ENCODE data around the gene DENND1A. TPM values are rescaled to one million over a fixed set of nuclear protein-coding genes. Genes with fewer than 3 reads are reported as not detected.

DENND1A gene
- total RNA-seq, 1 experiment from 2014 or later = 29.7 TPM

GRCh38 chr9:123564652-123565051 lies 365.3 kb downstream of the DENND1A start:
- Histone ChIP-seq H4K20me1 (ENCODE audit: low read length) (no peaks in the 10 kb centered on the region), H3F3A (ENCODE audit: low read length, unreplicated experiment) (no peaks in the 10 kb centered on the region), H3K9me3 (ENCODE audit: low read length) (no peaks in the 10 kb centered on the region), H3K4me1 (ENCODE audit: insufficient read depth, low read length) (no peaks in the 10 kb centered on the region), H3K4me3 (ENCODE audit: low read length) (no peak overlapping the region), H2AFZ (ENCODE audit: low read length) (no peak overlapping the region), H3K9ac (ENCODE audit: low read length) (no peak overlapping the region), H3K27ac (ENCODE audit: low read length) (no peak overlapping the region), H3K27me3 (ENCODE audit: low read length) (no peaks in the 10 kb centered on the region), H3K4me2 (ENCODE audit: low read length) (no peak overlapping the region), H3K9me2 (replicated peaks; ENCODE audit: low read length) (no peaks in the 10 kb centered on the region), H3K36me3 (ENCODE audit: low read depth, low read length) (no peaks in the 10 kb centered on the region), H3K79me2 (ENCODE audit: low read length) (no peaks in the 10 kb centered on the region)
- no peak for TF ChIP-seq EZH2phosphoT487 (IDR thresholded peaks at IDR 0.05; ENCODE audit: borderline replicate concordance, low read length)
- no peak for TF ChIP-seq CTCF (conservative IDR thresholded peaks at IDR 0.05; ENCODE audit: low read depth, low read length)
- no peak for TF ChIP-seq EZH2 (IDR thresholded peaks at IDR 0.05; ENCODE audit: low read length, unreplicated experiment)
- POLR2A ChIA-PET (ENCODE audit: unreplicated experiment) = no interaction called here
- ATAC-seq = no peak
- no peak for DNase-seq
- BruUV-seq (replicated peaks) = no TSS peak
- CTCF ChIA-PET = no interaction called here
- intact Hi-C loops (cut with micrococcal nuclease) = no loop called here

- intact Hi-C loops (cut with micrococcal nuclease) = no loop called here
- no TSS peak for BruUV-seq (replicated peaks)
- no peak overlapping the region for H2AFZ ChIP-seq (ENCODE audit: low read length)
- no peaks in the 10 kb centered on the region for H3K4me1 ChIP-seq (ENCODE audit: insufficient read depth, low read length)
- H3K9me2 ChIP-seq (replicated peaks; ENCODE audit: low read length) = no peaks in the 10 kb centered on the region
- no peaks in the 10 kb centered on the region for H4K20me1 ChIP-seq (ENCODE audit: low read length)
- CTCF ChIA-PET = no interaction called here
- H3K9me3 ChIP-seq (ENCODE audit: low read length) = no peaks in the 10 kb centered on the region
- H3K36me3 ChIP-seq (ENCODE audit: low read depth, low read length) = no peaks in the 10 kb centered on the region
- no peak overlapping the region for H3K27ac ChIP-seq (ENCODE audit: low read length)
- no peak overlapping the region for H3K4me2 ChIP-seq (ENCODE audit: low read length)
- DNase-seq = no peak
- H3K9ac ChIP-seq (ENCODE audit: low read length) = no peak overlapping the region
- H3K4me3 ChIP-seq (ENCODE audit: low read length) = no peak overlapping the region
- H3F3A ChIP-seq (ENCODE audit: low read length, unreplicated experiment) = no peaks in the 10 kb centered on the region
- no peaks in the 10 kb centered on the region for H3K27me3 ChIP-seq (ENCODE audit: low read length)
- TF ChIP-seq EZH2phosphoT487 (IDR thresholded peaks at IDR 0.05; ENCODE audit: borderline replicate concordance, low read length) (no peak), CTCF (conservative IDR thresholded peaks at IDR 0.05; ENCODE audit: low read depth, low read length) (no peak), EZH2 (IDR thresholded peaks at IDR 0.05; ENCODE audit: low read length, unreplicated experiment) (no peak)
- no peak for ATAC-seq
- POLR2A ChIA-PET (ENCODE audit: unreplicated experiment) = no interaction called here
- H3K79me2 ChIP-seq (ENCODE audit: low read length) = no peaks in the 10 kb centered on the region
Observed at GRCh38 chr9:123562844-123563346, 367.0 kb downstream of the DENND1A start.

- no peak for DNase-seq
- BruUV-seq (replicated peaks) = no TSS peak
- no peaks in the 10 kb centered on the region for H3K9me2 ChIP-seq (replicated peaks; ENCODE audit: low read length)
- H3K27me3 ChIP-seq (ENCODE audit: low read length) = no peaks in the 10 kb centered on the region
- H3K27ac ChIP-seq (ENCODE audit: low read length) = no peak overlapping the region
- no peaks in the 10 kb centered on the region for H3K9me3 ChIP-seq (ENCODE audit: low read length)
- no peaks in the 10 kb centered on the region; the same call in 1 of the 2 replicates for H3K4me1 ChIP-seq (ENCODE audit: insufficient read depth, low read length)
- H3K4me2 ChIP-seq (ENCODE audit: low read length) = no peak overlapping the region
- H3K4me3 ChIP-seq (ENCODE audit: low read length) = no peak overlapping the region
- no peaks in the 10 kb centered on the region for H3K79me2 ChIP-seq (ENCODE audit: low read length)
- TF ChIP-seq EZH2 (IDR thresholded peaks at IDR 0.05; ENCODE audit: low read length, unreplicated experiment) (no peak), EZH2phosphoT487 (IDR thresholded peaks at IDR 0.05; ENCODE audit: borderline replicate concordance, low read length) (no peak)
- ATAC-seq = no peak
- POLR2A ChIA-PET (ENCODE audit: unreplicated experiment) = no interaction called here
- no peak overlapping the region for H2AFZ ChIP-seq (ENCODE audit: low read length)
- no peaks in the 10 kb centered on the region for H3K36me3 ChIP-seq (ENCODE audit: low read depth, low read length)
- no peak overlapping the region for H3K9ac ChIP-seq (ENCODE audit: low read length)
- CTCF ChIA-PET = no interaction called here
- H3F3A ChIP-seq (ENCODE audit: low read length, unreplicated experiment) = no peaks in the 10 kb centered on the region
- H4K20me1 ChIP-seq (ENCODE audit: low read length) = no peaks in the 10 kb centered on the region
- intact Hi-C loops (cut with micrococcal nuclease) = no loop called here
Observed at GRCh38 chr9:123561046-123561445, 368.9 kb downstream of the DENND1A start.

All from PC-3 (cell line).